GM18502 (cell line): ENCODE results near the gene CLDN8.

ENCODE experiments used
- ATAC-seq: cut with Tn5 transposase; IDR thresholded peaks from one replicate; pipeline ENCODE4 v1.9.1; 2021; ENCODE audit warnings: mild to moderate bottlenecking; ENCODE audit not compliant: unreplicated experiment, poor library complexity

Gene CLDN8

GRCh38 chr21:30216041-30216723 lies at the start of gene CLDN8:
TSS of gene CLDN8 (minus strand) at chr21:30216097. CDS start at chr21:30215925, 172 bp downstream.
- ATAC-seq: no peak

- ATAC-seq: no peak
Observed at GRCh38 chr21:30257773-30258172, 41.9 kb upstream of the CLDN8 start.

GRCh38 chr21:30256100-30256499 lies 40.2 kb upstream of the CLDN8 start:
- ATAC-seq: no peak

GRCh38 chr21:30255679-30256078 lies 39.8 kb upstream of the CLDN8 start:
- no peak for ATAC-seq

GRCh38 chr21:30251781-30252180 lies 35.9 kb upstream of the CLDN8 start:
- no peak for ATAC-seq

GRCh38 chr21:30249936-30250335 lies 34.0 kb upstream of the CLDN8 start:
- ATAC-seq: no peak

GRCh38 chr21:30248844-30249243 lies 32.9 kb upstream of the CLDN8 start:
- ATAC-seq: no peak

- ATAC-seq: no peak
Observed at GRCh38 chr21:30245061-30245460, 29.2 kb upstream of the CLDN8 start.

GRCh38 chr21:30243691-30244090 lies 27.8 kb upstream of the CLDN8 start:
- ATAC-seq: no peak

- ATAC-seq: no peak
Observed at GRCh38 chr21:30240661-30241060, 24.8 kb upstream of the CLDN8 start.

GRCh38 chr21:30238168-30238567 lies 22.3 kb upstream of the CLDN8 start:
- no peak for ATAC-seq

- ATAC-seq: no peak
Observed at GRCh38 chr21:30234643-30235042, 18.7 kb upstream of the CLDN8 start.

- no peak for ATAC-seq
Observed at GRCh38 chr21:30234050-30234449, 18.2 kb upstream of the CLDN8 start.

- no peak for ATAC-seq
Observed at GRCh38 chr21:30233228-30234020, 17.5 kb upstream of the CLDN8 start.

GRCh38 chr21:30232011-30232410 lies 16.1 kb upstream of the CLDN8 start:
- ATAC-seq: no peak

- no peak for ATAC-seq
Observed at GRCh38 chr21:30227633-30228404, 11.9 kb upstream of the CLDN8 start.

- no peak for ATAC-seq
Observed at GRCh38 chr21:30227128-30227527, 11.2 kb upstream of the CLDN8 start.

- ATAC-seq: no peak
Observed at GRCh38 chr21:30223596-30223995, 7.7 kb upstream of the CLDN8 start.

- no peak for ATAC-seq
Observed at GRCh38 chr21:30222724-30223123, 6.8 kb upstream of the CLDN8 start.

GRCh38 chr21:30211071-30211470 lies 4.8 kb downstream of the CLDN8 start:
- ATAC-seq: no peak

- no peak for ATAC-seq
Observed at GRCh38 chr21:30209601-30210000, 6.3 kb downstream of the CLDN8 start.
